OCI-LY3 (cell line): Measurements from ENCODE around the gene TRPM1.

Source experiments
- H2AFZ ChIP-seq: fragments of 200-600, 300-600 bp; shearing (Covaris generic); 2 replicates; pipeline ENCODE4 v1.6.0; 2014; ENCODE audit warnings: antibody characterized with exemption, low read depth, low read length
- H3K27ac ChIP-seq: fragments of 200-600, 300-600 bp; sonication (generic); 2 replicates; pipeline ENCODE4 v1.5.1; 2014; ENCODE audit warnings: mild to moderate bottlenecking, low read length, moderate library complexity, mixed read lengths
- H3K27me3 ChIP-seq: fragments of 200-600, 300-600 bp; sonication (generic); 2 replicates; pipeline ENCODE4 v1.6.1; 2014; ENCODE audit warnings: low read depth, low read length, mixed read lengths
- H3K36me3 ChIP-seq: fragments of 200-600, 300-600 bp; sonication (generic); replicated peaks from 2 replicates; pipeline ENCODE3; 2014; ENCODE audit warnings: low read depth, low read length, mixed read lengths
- H3K4me1 ChIP-seq: fragments of 300-600, 200-600 bp; sonication (generic); 2 replicates; pipeline ENCODE4 v1.6.1; 2014; ENCODE audit warnings: low read length, mixed read lengths
- H3K4me2 ChIP-seq: fragments of 200-600, 300-600 bp; sonication (generic); 2 replicates; pipeline ENCODE4 v1.6.1; 2014; ENCODE audit warnings: low read length, mixed read lengths
- H3K4me3 ChIP-seq: fragments of 300-600, 200-600 bp; sonication (generic); 2 replicates; pipeline ENCODE4 v1.5.1; 2014; ENCODE audit warnings: antibody characterized with exemption, mild to moderate bottlenecking, low read length, moderate library complexity
- H3K79me2 ChIP-seq: fragments of 300-600, 200-600 bp; shearing (Covaris generic); 2 replicates; pipeline ENCODE4 v1.6.1; 2014; ENCODE audit warnings: mild to moderate bottlenecking, low read length, mixed read lengths
- H3K9ac ChIP-seq: fragments of 300-600, 200-600 bp; shearing (Covaris generic); 2 replicates; pipeline ENCODE4 v1.6.0; 2014; ENCODE audit warnings: mild to moderate bottlenecking, low read length, moderate library complexity
- H3K9me3 ChIP-seq: fragments of 200-600, 300-600 bp; shearing (Covaris generic); 2 replicates; pipeline ENCODE4 v1.6.1; 2014; ENCODE audit warnings: low read length, mixed read lengths; ENCODE audit not compliant: insufficient read depth
- H4K20me1 ChIP-seq: fragments of 200-600, 300-600 bp; sonication (generic); 2 replicates; pipeline ENCODE4 v1.6.1; 2016; ENCODE audit warnings: low read length, mixed read lengths; ENCODE audit not compliant: insufficient read depth
- CTCF ChIP-seq: fragments of 200-600, 300-600 bp; sonication (generic); IDR thresholded peaks from 2 replicates; pipeline ENCODE4 v1.5.1; 2014; ENCODE audit warnings: antibody characterized with exemption, low read length, low read depth
- EZH2phosphoT487 ChIP-seq: fragments of 200-600 bp; shearing (Covaris generic); IDR thresholded peaks from 2 replicates; pipeline ENCODE4 v1.6.1; 2018; ENCODE audit warnings: antibody characterized with exemption, mixed run types, low read depth

Gene TRPM1

GRCh38 chr15:31141792-31142191, 40.3 kb upstream of the TRPM1 start:
- H4K20me1 ChIP-seq = no peaks in the 10 kb centered on the region
- no peak overlapping the region for H3K4me3 ChIP-seq
- H3K4me1 ChIP-seq = no peaks in the 10 kb centered on the region
- H3K27ac ChIP-seq = no peak overlapping the region
- H3K9me3 ChIP-seq = no peaks in the 10 kb centered on the region
- H3K9ac ChIP-seq = no peak overlapping the region
- no peak overlapping the region for H2AFZ ChIP-seq
- no peaks in the 10 kb centered on the region for H3K36me3 ChIP-seq
- H3K4me2 ChIP-seq = no peak overlapping the region
- no peaks in the 10 kb centered on the region for H3K27me3 ChIP-seq
- no peak for TF ChIP-seq CTCF
- no peak for TF ChIP-seq EZH2phosphoT487
- no peaks in the 10 kb centered on the region for H3K79me2 ChIP-seq

- no peak overlapping the region for H2AFZ ChIP-seq
- H3K4me2 ChIP-seq = no peak overlapping the region
- H3K79me2 ChIP-seq = no peaks in the 10 kb centered on the region
- H3K4me1 ChIP-seq = peaks cover 6% of the 10 kb centered on the region; the same call in 1 of the 2 replicates
- no peaks in the 10 kb centered on the region for H4K20me1 ChIP-seq
- H3K4me3 ChIP-seq = no peak overlapping the region
- H3K27ac ChIP-seq = no peak overlapping the region
- no peak overlapping the region for H3K9ac ChIP-seq
- peaks cover 6% of the 10 kb centered on the region; the same call in 1 of the 2 replicates for H3K9me3 ChIP-seq
- no peak for TF ChIP-seq CTCF
- TF ChIP-seq EZH2phosphoT487 = no peak
- peaks cover 5% of the 10 kb centered on the region for H3K36me3 ChIP-seq
- H3K27me3 ChIP-seq = no peaks in the 10 kb centered on the region
These were observed 35.2 kb upstream of the TRPM1 start for GRCh38 chr15:31136607-31137328.

GRCh38 chr15:31136016-31136415, 34.5 kb upstream of the TRPM1 start:
- no peaks in the 10 kb centered on the region for H3K79me2 ChIP-seq
- H3K4me3 ChIP-seq = no peak overlapping the region
- no peak overlapping the region for H3K27ac ChIP-seq
- peaks cover 6% of the 10 kb centered on the region; the same call in 1 of the 2 replicates for H3K4me1 ChIP-seq
- no peaks in the 10 kb centered on the region for H4K20me1 ChIP-seq
- peak overlapping the region; percentile 7; the same call in 1 of the 2 replicates for H3K4me2 ChIP-seq
- no peaks in the 10 kb centered on the region for H3K27me3 ChIP-seq
- H2AFZ ChIP-seq = peak overlapping the region; percentile 52; the same call in 1 of the 2 replicates
- TF ChIP-seq CTCF = no peak
- no peak for TF ChIP-seq EZH2phosphoT487
- H3K9me3 ChIP-seq = peaks cover 6% of the 10 kb centered on the region; the same call in 1 of the 2 replicates
- no peak overlapping the region for H3K9ac ChIP-seq
- peaks cover 5% of the 10 kb centered on the region for H3K36me3 ChIP-seq

GRCh38 chr15:31135523-31135922, 34.0 kb upstream of the TRPM1 start:
- peak overlapping the region; percentile 52; the same call in 1 of the 2 replicates for H2AFZ ChIP-seq
- no peaks in the 10 kb centered on the region for H3K27me3 ChIP-seq
- H3K27ac ChIP-seq = no peak overlapping the region
- no peak overlapping the region for H3K4me3 ChIP-seq
- H3K9me3 ChIP-seq = peaks cover 6% of the 10 kb centered on the region; the same call in 1 of the 2 replicates
- peaks cover 5% of the 10 kb centered on the region for H3K36me3 ChIP-seq
- H3K4me2 ChIP-seq = peak overlapping the region; percentile 7; the same call in 1 of the 2 replicates
- no peak for TF ChIP-seq EZH2phosphoT487
- TF ChIP-seq CTCF = no peak
- H3K4me1 ChIP-seq = peaks cover 6% of the 10 kb centered on the region; the same call in 1 of the 2 replicates
- no peaks in the 10 kb centered on the region for H4K20me1 ChIP-seq
- H3K9ac ChIP-seq = no peak overlapping the region
- H3K79me2 ChIP-seq = no peaks in the 10 kb centered on the region
